Peyer's patch (tissue), 4 donors: Measurements from ENCODE around the gene GHRHR.

Experiments used
- POLR2A ChIP-seq, 2 donors: fragments of 450-650 bp; IDR thresholded peaks; one replicate each; pipeline ENCODE4 v1.5.1; 2017; ENCODE audit warnings: antibody characterized with exemption in 2 of 2, mild to moderate bottlenecking in 2 of 2, moderate library complexity in 2 of 2
- TF ChIP-seq, protein P1 (sequence below), 6 experiments: fragments of 450-650 bp in 4 of 6; fragments of 200-600 bp in 2 of 6; sonication (generic) in 1 of 6; IDR thresholded peaks; one replicate each; pipeline ENCODE4 v1.5.1; 2017 to 2019; ENCODE audit warnings: antibody characterized with exemption in 6 of 6, mild to moderate bottlenecking in 3 of 6, moderate library complexity in 1 of 6

DNA sequence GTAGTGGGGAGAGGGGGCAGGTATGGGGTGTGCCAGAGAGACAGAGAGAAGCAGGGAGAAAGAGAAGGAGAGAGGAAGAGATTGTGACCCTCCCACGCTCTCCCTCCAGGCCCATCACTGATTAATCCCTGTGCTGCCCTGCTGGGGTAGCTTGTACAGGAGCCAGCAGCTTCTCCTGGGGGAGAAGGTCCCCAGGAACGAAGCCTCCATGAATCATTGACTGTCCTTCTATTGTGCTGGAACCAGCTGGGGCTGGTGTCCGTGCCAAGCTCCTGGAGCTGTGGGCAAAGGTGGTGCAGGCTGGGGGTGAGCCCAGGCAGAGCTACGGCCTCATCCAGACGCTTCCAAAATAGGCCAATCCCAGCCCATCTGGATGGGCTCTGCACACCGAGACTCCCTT lies 31.2 kb upstream of the GHRHR start:
- TF ChIP-seq POLR2A (IDR thresholded peaks at IDR 0.05), result no peak
- TF ChIP-seq, protein P1, sequence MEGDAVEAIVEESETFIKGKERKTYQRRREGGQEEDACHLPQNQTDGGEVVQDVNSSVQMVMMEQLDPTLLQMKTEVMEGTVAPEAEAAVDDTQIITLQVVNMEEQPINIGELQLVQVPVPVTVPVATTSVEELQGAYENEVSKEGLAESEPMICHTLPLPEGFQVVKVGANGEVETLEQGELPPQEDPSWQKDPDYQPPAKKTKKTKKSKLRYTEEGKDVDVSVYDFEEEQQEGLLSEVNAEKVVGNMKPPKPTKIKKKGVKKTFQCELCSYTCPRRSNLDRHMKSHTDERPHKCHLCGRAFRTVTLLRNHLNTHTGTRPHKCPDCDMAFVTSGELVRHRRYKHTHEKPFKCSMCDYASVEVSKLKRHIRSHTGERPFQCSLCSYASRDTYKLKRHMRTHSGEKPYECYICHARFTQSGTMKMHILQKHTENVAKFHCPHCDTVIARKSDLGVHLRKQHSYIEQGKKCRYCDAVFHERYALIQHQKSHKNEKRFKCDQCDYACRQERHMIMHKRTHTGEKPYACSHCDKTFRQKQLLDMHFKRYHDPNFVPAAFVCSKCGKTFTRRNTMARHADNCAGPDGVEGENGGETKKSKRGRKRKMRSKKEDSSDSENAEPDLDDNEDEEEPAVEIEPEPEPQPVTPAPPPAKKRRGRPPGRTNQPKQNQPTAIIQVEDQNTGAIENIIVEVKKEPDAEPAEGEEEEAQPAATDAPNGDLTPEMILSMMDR (IDR thresholded peaks at IDR 0.05), result no peak
